Activated CD8-positive, alpha-beta memory T cell treated with anti-CD3 and anti-CD28 coated beads for 24 hours (primary cell): Measurements from ENCODE around the gene ENTPD8.
"Not testable (repeated sequence)": the region's sequence is repeated elsewhere in the genome, so short reads cannot be mapped to it uniquely, and the experiment has no call there.

Experiments used
- DNase-seq: peaks from one replicate; pipeline ENCODE4 v3.0.0-alpha.2; 2020

Gene ENTPD8

GRCh38 chr9:137429546-137429890, 11.6 kb downstream of the ENTPD8 start:
- DNase-seq = no peak

DNA sequence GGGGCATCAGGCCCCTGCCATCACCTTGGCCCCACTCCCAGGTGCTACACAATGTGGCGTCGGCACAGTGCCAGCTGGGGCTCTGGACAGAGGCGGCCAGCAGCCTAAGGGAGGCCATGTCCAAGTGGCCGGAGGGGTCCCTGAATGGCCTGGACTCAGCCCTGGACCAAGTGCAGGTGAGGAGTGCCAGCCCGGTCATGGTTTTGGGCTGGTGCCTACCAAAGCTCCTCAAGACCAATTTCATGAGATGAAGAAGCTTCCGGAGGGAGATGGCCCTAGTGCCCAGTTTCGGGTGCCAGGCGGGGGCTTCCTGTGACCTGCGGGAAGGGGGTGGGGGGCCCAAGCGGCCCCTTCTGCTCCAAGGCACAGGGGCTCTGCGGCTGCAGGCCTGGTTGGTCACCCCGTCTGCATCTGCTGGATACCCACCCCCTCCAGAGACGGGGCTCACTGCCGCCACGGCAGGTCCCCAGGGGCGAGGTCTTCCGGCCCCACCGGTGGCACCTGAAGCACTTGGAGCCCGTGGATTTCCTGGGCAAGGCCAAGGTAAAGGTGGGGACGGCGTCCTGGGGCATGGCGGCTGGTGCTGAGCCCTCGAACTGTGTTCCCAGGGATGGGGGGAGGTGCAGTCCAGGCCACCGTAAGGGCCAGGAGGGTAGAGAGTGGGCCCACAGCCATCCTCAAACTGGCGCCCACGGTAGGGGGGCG, 12.2 kb downstream of the ENTPD8 start:
- DNase-seq = no peak

GRCh38 chr9:137428311-137428630, 12.9 kb downstream of the ENTPD8 start:
- DNase-seq = no peak

- DNase-seq = no peak
Measured at GRCh38 chr9:137427454-137428310, 13.5 kb downstream of the ENTPD8 start.

GRCh38 chr9:137426018-137426681, 15.0 kb downstream of the ENTPD8 start:
- no peak for DNase-seq

GRCh38 chr9:137423514-137424291, 17.5 kb downstream of the ENTPD8 start:
- DNase-seq = no peak

- DNase-seq = peak; percentile 99
Measured at GRCh38 chr9:137422604-137423513, 18.3 kb downstream of the ENTPD8 start, which contains the start of the genes EXD3 and NOXA1. Gene EXD3, minus strand, starts transcription at chr9:137423162. Its CDS starts 27,805 bp downstream, at chr9:137395357. Gene NOXA1, plus strand, starts transcription at chr9:137423393. Its CDS starts 137 bp downstream, at chr9:137423530.

- no peak for DNase-seq
Measured at GRCh38 chr9:137421838-137422603, 19.1 kb downstream of the ENTPD8 start.

DNA sequence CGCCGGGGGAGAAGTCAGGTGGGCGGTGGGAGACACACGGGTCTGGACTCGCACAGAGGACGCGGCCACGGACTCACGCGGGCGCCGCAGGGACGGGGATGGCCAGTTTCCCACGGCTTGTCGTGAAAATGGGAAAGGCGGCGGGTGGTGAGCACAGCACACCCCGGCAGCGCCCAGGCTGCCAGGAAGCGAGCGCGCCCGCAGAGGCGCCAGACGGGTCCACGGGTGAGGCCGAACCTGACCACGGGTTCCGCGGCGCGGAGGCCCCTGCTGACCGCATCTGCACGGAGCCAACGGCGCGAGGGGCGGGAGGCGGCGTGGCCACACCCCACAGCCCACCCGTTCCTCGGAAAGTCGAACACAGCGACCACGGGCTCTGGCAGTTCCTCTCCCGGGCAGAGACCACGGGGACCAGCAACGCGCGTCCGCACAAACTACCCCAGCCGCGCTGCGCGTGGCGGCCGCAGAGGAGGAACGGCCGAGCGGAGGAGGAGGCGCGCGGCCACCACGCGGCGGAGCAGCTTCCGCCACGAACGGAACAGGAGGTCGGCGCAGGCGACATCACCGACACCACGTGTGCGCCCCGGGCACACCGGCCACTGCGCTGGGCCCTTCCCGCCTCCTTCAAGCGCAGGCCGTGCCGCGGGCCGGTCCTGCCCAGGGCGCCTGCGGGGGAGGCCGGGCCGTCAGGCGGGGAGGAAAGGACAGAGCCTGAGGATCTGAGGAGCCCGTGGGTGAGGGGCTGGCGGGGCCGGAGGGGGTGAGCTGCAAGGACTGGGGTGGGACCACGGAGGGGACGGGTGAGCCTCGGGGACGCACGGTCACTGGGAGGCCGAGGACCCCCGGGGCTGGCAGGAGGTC, 23.8 kb downstream of the ENTPD8 start:
- peak; percentile 71 for DNase-seq

DNA sequence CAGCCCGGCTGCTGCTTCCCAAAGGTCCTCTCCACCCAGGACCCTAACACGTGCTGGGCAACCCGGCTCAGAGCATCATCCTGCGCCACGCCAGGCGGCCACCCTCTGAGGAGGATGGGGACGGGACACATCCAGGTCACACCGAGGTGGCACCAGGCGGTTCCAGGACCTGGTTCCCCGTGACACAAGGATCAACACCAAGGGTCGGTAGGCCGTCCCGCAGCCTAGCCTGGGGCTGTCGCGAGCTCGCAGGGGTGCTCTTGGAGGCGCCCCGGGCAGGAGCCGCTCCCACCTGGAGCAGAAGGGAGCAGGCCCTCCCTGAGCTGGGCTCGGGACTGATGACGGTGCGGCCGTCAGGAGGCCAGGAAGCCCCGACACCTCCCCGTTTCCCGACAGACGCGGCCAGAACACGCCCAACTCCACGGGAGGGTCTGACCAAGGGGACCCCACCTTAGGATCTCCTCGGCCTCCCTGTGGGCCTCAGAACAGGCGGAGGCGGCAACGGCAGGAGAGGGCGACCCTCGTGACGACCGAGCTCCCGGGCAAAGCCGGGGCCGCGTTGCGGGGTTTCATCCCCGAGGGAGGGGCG, 24.5 kb downstream of the ENTPD8 start:
- no peak for DNase-seq

DNA sequence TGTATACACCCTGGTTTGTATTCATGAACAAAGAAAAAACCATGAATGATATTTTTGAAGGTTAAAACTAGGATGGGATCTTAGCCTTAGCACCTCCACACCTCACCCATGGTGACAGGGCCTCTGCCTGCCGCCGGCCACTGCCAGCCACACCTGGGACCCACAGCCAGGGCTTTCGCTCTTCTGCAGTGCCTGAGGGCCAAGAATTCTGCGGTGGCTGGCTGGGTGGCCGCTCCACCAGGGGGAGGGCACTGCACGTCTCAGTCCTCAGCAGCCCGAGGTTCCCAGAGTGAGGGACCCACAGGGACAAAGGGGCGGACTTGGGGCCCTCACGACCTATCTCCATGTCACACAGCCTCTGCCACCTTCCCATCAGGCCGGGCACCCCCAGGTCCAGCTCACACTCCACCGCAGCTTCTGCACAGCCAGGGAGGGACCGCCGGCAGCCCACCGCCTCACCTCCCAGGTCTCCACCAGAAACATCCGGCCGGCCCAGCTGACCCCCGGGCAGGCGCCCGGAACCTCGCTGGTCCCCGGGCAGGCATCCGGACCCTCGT, 25.1 kb downstream of the ENTPD8 start:
- DNase-seq = no peak

DNA sequence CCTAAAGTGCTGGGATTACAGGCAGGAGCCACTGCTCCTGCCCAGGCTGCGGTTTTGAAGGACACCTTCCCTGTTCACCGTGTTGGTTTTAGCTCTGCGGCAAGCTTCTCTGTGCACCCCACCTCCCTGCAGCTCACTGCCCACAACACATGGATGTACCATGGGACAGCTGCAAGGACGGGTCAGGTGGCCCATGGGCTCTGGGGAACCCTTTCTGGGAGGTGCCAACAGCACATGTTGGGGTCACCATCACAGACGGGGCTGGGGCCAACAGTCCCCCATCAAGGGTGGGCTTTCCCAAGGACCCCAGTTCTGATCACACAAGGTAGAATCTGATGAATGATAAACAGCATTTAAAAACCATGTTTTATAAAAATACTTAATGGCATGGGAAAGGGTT, 25.7 kb downstream of the ENTPD8 start:
- DNase-seq = no peak

GRCh38 chr9:137412431-137412830, 28.7 kb downstream of the ENTPD8 start:
- DNase-seq = no peak

DNA sequence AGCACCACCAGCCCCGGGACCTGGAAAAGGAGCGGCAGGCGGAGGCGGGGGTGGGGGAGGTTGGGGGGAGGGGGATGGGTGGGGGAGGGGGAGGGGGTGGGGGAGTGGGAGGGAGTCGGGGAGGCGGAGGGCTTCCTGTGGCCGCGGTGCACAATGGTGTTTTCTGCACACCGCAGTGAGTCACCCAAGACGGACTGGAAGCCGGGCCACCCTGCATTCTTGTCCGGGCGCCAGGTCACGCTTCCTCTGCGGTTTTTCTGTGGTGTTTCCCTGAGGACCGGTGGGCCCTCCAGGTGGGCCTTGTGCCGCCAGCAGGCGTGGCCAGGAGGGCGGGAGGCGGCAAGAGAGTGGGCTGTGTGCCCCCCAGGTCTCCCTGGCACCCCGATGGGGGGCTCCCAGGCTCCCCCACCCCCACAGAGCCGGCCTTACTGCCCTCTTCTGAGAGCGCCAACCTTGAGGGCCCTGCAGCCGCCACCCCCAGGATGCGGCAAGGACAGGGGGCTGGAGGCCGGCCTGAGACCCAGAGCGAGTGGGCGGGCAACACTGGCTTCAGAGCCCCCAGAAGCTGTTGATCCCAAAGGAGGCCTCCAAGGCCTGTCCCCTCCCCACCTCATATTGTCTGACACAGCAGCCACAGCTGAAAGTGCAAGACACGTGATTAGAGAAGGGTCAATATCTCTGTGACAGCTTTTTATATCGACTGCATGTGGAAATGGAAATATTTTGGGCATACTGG, 29.3 kb downstream of the ENTPD8 start:
- DNase-seq = peak; percentile 75

GRCh38 chr9:137411260-137411644, 29.9 kb downstream of the ENTPD8 start:
- DNase-seq = no peak

GRCh38 chr9:137410891-137411249, 30.3 kb downstream of the ENTPD8 start:
- DNase-seq = no peak

- not testable (repeated sequence) for DNase-seq
Measured at GRCh38 chr9:137410236-137410890, 30.8 kb downstream of the ENTPD8 start.

DNA sequence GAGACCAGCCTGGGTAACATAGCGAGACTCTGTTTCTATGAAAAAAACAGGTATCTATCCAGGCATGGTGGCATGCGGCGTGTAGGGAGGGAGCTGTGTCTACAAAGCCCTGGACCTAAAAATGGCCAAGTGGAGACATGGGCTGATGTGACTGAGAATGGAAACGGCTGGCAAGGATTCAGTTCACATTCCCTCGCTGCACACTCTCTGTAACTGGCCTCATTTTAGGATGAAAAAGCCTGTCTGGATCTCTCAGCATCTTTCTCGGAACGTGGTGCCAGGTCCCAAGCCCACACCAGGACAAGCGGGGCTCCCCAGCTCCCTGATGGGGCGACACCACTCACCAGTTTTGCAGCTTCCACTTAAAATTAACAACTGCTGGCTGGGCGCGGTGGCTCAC, 31.6 kb downstream of the ENTPD8 start:
- no peak for DNase-seq
